GM21390 (cell line): Measurements from ENCODE around the gene DUSP15.
"Not testable (repeated sequence)": the region's sequence is repeated elsewhere in the genome, so short reads cannot be mapped to it uniquely, and the experiment has no call there.

Source experiments
- ATAC-seq: cut with Tn5 transposase; IDR thresholded peaks from one replicate; pipeline ENCODE4 v1.9.1; 2021; ENCODE audit not compliant: unreplicated experiment

The DUSP15 gene

DNA sequence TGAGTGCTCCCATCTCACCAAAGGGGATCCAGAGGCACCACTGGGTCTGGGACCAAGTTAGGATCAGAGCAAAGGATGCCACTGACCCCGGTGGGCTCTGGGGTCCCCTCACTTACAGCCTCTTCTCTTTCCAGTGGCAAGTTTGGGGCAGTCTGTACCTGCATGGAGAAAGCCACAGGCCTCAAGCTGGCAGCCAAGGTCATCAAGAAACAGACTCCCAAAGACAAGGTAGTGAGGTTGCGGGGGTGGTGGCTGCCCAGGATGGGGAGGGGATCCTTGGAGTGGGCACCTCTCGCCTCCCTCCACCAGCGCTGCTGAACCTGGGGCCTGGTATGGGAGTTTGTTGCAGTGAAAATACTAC lies 46.2 kb downstream of the DUSP15 start:
- no peak for ATAC-seq

DNA sequence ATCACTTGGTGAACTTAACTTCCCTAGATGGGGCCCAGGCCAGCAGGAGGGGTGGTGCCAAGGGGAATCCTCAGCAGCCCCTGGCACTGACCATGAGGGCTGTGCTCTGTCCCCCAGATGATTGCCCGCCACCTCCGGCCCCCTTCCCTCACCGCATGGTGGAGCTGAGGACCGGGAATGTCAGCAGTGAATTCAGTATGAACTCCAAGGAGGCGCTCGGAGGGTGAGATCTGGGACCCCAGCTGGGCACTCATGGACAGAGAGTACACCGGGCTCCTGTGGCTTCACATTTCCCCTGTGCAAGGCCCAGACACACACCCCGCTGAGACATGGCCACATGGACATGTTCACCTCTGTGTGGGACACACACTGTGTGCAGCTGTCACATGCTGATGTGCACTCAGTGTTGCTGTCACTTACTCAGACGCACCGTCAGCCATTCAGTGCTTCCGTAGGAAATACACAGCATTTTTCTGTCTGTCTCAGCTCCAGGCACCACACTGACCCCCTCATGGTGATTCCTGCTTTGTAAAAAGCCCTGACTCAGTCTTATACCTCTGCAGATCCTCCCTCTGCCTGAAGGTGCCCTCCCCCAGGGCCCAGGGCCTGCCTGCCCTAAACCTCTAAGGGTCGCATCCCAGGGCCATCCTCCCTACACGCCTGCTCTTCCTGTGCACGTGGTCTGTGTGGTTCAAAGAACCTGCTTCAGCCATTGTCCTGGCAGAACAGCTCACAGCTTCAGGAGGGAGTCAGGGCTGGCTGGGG lies 46.8 kb downstream of the DUSP15 start:
- ATAC-seq: no peak

DNA sequence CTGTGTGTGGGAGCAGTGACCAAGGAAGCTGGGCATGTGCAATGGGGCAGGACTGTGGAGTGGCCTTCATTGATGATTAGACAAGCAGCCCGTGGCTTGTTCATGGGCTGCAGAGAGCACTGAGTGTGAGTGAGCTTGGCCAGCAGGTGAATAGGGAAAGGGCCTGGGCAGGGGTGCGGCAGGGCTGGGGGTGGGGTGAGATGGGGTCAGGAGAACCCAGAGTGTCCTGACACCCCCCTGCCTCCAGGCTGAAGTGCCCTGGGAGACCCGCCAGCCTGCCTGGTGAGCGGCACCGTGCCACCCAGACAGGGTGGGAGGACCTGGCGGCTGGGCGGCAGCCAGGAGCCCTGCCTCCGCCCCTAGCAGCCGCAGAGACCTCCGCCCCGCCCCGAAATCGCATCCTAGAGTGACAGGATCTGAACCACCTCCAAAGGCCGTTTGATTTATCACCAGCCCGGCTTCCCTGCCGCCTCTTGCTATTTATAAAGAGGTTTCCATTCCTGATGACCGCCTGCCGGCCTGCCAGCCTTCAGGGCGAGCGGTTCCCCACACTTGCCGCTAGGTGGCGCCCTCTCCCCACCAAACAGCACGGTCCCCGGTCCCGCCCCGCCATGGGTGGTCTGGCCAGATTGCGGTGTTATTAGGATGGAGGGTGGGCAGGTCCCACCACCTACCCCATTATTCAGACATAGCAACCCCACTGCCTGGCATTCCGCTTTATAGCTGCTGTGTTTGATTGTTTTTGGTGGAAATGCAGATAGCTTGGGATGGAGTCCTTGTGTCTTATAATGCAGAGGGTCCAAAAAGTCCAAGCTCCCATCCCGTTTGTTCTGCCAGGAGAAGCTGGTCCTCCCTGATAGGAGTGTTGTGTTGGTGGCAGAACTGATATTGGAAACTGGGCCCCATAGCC lies 47.7 kb downstream of the DUSP15 start:
- no peak for ATAC-seq

DNA sequence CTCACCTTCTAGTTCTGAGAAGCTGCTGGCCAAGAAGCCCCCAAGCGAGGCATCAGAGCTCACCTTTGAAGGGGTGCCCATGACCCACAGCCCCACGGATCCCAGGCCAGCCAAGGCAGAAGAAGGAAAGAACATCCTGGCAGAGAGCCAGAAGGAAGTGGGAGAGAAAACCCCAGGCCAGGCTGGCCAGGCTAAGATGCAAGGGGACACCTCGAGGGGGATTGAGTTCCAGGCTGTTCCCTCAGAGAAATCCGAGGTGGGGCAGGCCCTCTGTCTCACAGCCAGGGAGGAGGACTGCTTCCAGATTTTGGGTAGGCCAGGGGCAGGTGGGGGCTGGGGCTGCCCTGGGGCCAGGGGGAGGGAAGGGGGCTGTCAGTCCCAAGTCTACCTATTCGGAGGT lies 48.9 kb downstream of the DUSP15 start:
- ATAC-seq: no peak

DNA sequence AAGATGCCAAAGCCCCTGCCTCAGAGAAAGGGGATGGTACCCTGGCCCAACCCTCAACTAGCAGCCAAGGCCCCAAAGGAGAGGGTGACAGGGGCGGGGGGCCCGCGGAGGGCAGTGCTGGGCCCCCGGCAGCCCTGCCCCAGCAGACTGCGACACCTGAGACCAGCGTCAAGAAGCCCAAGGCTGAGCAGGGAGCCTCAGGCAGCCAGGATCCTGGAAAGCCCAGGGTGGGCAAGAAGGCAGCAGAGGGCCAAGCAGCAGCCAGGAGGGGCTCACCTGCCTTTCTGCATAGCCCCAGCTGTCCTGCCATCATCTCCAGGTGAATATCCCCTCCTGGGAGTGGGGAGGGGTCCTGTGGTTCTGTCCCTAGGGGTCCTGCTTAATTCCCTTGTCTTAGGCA lies 50.1 kb downstream of the DUSP15 start:
- ATAC-seq: no peak

DNA sequence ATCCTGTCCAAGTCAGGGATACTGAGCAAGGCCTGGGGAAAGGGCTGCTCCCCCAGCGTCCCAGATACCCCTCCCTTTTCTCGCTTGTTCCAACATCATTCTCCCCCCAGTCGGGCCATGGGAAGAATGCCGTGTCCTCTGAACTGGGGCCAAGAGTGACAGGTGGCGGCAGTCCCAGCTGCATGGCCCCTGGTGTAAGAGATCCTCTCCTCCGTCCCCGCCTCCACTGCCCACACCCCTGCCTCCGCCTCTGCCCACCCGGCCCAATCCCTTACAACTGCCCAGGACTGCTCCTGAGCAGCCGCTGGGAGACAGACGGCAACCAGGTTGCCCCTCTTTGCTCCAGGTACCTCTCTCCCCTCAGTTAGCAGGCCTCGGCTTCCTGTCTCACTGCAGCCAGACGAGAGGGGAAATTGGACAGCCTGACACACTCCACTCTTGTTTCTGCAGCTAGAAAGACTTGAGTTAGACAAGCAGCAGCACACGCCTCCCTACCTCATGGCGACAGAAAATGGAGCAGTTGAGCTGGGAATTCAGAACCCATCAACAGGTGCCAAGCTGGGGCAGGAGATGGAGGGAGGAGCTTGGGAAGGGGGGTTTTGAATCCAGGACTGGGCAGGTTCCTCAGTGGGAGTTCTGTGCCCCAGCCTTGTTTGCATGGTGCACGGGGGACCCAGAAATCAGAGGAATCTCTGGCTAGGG lies 51.1 kb downstream of the DUSP15 start, which contains the start of gene MYLK2:
Gene MYLK2, plus strand, starts transcription at position 274 of the 702 bp plus-strand sequence. Its CDS starts 225 bp downstream, at position 499.
- ATAC-seq: no peak

DNA sequence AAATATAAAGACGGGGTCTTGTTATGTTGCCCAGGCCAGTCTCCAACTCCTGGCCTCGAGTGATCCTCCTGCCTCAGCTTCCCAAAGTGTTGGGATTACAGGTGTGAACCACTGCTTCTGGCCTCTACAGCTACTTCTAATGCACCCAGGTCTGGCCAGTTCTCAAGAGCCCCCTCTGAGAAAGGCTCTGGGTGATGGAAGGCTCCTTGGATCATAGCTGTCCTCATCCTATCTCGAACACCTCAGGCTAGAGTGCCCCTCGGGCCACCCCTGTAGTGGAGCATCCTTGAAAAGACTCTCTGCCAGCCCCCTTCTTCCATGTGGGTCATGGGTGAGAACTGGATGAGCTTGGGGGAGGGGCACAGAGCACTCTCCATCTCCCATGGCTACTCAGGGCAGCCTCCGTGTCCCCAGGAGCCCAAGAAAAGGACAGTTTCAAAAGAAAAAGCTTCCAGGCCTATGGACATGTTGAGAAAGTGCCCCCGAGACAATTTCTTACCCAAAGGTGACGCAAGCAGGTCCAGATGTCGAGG lies 51.9 kb downstream of the DUSP15 start:
- ATAC-seq: no peak

DNA sequence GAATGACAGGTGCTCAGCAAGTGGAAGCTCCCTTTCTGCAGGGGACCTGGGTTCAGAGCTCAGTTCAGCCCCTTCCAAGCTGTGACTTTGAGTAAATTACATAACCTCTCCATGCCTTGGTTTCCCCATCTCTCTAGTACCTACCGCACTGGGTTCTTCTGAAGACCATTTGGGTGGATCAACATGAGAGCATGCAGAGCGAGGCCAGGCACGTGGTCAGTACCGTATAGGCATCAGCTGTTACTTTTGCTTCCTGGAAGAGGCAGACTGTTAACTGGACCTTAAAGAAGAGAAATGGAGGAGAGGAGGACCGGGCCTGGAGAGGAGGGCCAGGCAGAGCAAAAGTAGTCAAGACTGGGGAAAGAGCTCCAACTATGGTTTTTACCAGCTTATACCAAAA lies 52.9 kb downstream of the DUSP15 start:
- no peak for ATAC-seq

DNA sequence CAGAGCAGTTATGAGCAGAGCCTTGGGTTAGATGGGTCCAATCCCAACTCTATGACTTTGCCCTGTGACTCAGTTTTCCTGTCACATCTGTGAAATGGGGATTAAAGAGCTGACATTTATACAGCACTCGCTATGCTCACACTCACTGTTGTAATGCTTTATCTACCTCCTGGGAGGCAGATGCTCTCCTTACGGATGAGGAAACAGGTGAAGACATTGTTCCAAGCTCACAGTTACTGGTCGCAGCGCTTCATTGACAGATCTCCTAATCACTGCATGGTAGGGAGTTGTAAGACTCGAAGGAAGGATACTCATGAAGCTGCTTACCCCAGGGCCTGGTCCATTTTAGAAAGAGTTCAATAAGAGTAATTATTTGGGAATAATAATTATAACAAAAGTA lies 54.1 kb downstream of the DUSP15 start:
- ATAC-seq: no peak

DNA sequence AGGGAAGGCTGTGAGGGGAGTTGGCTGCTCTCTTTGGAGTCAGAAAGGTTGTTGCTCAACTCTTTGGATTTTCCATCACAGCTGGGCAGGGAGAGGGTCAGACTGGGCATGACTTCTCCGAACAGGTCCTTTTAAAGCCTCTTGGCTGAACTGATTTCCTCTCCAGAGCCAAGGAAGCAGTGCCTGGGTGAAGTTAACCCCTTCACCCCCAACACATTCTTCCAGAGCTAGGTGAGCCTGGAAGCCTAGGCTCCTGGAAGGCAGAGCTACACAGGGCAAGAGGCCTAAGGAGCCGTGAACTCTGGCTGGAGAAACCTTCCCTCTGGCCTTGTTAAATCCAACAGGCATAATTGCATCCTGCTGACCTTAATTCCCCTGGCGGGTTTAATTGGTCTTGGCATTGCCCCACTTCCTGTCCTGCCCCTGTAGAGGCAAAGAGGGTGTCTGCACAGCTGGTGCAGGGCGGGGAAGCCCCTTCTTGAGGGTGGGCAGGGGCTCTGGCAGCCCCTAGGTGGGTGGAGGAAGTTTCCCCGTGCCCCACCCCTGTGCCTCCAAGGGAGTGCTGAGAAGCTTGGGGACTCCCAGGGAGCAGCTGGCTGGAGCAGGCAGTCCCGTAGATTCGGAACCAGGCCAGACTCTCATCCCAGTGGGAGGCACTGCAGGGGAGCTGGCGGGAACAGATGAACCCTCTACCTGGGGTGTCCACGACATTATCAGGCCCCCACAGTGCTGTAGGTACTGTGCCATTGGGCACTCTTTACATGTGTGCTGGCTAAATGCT lies 54.7 kb downstream of the DUSP15 start:
- ATAC-seq: no peak

DNA sequence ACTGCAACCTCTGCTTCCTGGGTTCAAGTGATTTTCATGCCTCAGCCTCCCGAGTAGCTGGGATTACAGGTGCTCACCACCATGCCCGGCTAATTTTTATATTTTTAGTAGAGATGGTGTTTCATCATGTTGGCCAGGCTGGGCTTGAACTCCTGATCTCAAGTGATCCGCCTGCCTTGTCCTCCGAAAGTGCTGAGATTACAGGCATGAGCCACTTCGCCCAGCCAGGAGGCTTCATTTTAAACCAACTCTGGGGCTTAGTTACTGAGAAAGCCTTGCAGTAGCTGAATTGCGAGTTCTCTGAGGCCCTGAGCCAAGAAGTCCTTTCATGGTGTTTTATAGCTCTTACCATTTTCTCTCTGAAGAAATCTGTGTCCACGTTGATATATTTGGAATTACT lies 56.2 kb downstream of the DUSP15 start:
- not testable (repeated sequence) for ATAC-seq

DNA sequence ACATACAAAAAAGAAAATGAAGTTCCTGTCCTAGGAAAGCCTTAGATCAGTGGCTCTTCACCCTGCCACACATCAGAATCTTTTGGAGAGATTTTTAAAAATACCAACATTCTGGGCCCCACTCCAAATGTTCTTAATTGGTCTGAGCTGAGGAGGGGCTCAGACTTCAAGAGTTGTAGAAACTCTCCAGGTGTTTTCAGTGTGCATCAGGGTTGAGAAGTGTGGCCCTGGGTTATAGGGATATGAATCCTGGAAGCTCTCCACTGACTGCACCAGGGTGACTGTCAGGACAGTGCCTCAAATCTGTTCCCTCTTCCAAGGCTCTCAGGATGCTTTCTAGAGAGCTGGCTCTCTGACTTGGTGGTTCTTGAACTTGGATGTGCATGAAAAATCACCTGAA lies 56.7 kb downstream of the DUSP15 start:
- no peak for ATAC-seq

DNA sequence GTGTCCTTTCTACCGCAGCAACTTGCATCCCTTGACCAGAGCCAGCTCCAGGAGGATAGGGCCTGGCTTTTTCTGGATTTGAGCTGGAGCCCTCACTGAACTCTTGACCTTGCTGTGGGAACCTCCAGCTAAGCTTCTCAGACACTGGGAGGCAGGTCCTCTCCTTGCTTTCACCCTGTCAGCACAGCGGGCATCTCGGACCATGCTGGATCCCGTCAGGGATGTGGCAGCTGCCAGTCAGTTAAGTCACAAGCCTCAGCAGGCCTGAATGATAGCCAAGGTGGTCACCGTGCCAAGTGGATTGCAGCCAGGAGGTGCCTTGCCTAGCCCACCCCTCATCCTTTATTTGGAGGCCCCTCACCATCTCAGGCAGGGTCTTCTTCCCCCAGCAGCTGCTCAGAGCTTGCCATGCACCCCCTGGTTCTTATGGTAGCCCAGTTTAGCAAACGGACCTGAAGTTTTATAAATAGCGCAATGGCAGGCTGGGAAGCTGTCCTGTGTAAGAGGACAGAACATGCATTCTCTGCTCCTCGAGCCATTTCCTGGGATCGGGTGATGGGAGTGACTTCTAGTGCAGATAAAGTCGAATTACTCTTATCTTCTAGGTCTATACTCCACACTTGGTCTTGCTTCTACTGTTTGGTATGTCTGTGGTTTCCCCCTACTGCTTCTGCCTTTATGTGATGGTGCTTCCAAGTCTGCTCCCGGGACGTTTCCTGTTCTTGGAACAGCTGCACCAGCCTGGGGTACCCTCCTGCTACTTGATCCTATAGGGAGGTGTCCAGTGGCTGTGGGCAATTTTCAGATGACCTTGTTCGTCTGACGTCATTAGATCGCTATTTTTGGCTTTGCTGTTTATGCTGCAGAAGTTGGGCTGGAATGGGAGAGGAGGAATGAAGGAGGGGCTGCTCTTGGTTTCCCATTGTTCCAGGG lies 58.3 kb downstream of the DUSP15 start:
- ATAC-seq: no peak

DNA sequence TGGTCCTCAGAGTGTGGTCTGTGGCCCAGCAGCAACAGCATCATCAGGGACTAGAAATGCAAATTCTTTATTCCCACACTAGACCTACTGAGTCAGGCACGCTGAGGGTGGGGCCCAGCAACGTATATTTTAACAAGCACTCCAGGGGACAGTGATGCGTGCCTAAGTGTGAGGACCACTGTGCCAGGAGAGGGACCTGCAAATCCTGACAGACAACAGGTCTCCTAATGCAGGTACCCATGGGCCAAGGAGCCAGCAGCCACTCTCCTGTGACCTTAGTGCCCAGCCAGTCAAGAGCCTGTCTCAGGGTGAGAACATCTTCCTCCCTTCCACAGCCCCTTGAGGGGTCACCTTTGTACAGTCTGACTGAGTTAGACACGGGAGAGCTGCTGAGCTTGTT lies 59.1 kb downstream of the DUSP15 start:
- ATAC-seq: no peak
